A549 (cell line): Measurements from ENCODE around the gene RAB23.

Source experiments
- MAZ ChIP-seq: fragments of 150-350 bp; IDR thresholded peaks from 2 replicates; pipeline ENCODE4 v1.6.1; 2014; ENCODE audit warnings: antibody characterized with exemption, low read depth, low read length, borderline replicate concordance
- POLR2A ChIP-seq: IDR thresholded peaks from 2 replicates; pipeline ENCODE4 v1.6.1; 2012; ENCODE audit warnings: mild to moderate bottlenecking, low read length
- RCOR1 ChIP-seq: fragments of 150-350 bp; IDR thresholded peaks from 2 replicates; pipeline ENCODE4 v1.6.1; 2014; ENCODE audit warnings: antibody characterized with exemption, low read length, low read depth
- RNF2 ChIP-seq: fragments of 200-600 bp; sonication (generic); IDR thresholded peaks from 2 replicates; pipeline ENCODE4 v1.6.1; 2016; ENCODE audit warnings: low read depth, mild to moderate bottlenecking, antibody characterized with exemption, moderate library complexity, borderline replicate concordance
- TF ChIP-seq, protein P1 (sequence below): fragments of 200-600 bp; sonication (generic); IDR thresholded peaks from 2 replicates; pipeline ENCODE4 v1.6.1; 2016; ENCODE audit warnings: antibody characterized with exemption, mild to moderate bottlenecking, moderate library complexity
- TF ChIP-seq, protein P2 (sequence below): fragments of >200 bp; sonication (Bioruptor Twin); formaldehyde crosslinking; IDR thresholded peaks from 3 replicates; pipeline ENCODE4 v1.5.1; 2016
- TF ChIP-seq, protein P3 (sequence below): IDR thresholded peaks from 2 replicates; pipeline ENCODE4 v1.6.1; 2012

DNA sequence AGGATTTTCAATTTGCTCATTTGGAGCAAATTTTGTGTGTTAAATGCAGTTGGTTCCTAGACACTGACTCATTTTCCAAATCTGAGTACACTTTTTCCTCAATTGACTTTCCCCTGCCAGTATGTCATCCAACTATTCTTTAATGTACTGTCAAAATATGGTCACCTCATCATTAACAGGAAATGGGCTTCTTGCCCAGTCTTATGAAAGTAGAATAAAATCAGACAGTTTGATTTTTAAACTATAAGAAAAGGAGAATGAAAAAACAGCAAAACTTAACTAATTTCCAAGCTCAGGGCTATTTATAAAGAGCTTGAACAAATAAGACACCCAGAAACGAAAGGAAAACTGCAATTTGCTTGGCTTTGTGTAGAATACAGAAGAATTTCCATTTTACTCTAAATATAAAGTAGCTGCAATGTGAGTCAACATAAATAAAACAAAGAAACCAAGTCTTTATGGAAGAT lies 43.7 kb upstream of the RAB23 start:
- TF ChIP-seq, protein P1, sequence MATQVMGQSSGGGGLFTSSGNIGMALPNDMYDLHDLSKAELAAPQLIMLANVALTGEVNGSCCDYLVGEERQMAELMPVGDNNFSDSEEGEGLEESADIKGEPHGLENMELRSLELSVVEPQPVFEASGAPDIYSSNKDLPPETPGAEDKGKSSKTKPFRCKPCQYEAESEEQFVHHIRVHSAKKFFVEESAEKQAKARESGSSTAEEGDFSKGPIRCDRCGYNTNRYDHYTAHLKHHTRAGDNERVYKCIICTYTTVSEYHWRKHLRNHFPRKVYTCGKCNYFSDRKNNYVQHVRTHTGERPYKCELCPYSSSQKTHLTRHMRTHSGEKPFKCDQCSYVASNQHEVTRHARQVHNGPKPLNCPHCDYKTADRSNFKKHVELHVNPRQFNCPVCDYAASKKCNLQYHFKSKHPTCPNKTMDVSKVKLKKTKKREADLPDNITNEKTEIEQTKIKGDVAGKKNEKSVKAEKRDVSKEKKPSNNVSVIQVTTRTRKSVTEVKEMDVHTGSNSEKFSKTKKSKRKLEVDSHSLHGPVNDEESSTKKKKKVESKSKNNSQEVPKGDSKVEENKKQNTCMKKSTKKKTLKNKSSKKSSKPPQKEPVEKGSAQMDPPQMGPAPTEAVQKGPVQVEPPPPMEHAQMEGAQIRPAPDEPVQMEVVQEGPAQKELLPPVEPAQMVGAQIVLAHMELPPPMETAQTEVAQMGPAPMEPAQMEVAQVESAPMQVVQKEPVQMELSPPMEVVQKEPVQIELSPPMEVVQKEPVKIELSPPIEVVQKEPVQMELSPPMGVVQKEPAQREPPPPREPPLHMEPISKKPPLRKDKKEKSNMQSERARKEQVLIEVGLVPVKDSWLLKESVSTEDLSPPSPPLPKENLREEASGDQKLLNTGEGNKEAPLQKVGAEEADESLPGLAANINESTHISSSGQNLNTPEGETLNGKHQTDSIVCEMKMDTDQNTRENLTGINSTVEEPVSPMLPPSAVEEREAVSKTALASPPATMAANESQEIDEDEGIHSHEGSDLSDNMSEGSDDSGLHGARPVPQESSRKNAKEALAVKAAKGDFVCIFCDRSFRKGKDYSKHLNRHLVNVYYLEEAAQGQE, result no peak
- TF ChIP-seq RCOR1 (no peak), RNF2 (no peak), MAZ (no peak), POLR2A (no peak)
- TF ChIP-seq, protein P2, sequence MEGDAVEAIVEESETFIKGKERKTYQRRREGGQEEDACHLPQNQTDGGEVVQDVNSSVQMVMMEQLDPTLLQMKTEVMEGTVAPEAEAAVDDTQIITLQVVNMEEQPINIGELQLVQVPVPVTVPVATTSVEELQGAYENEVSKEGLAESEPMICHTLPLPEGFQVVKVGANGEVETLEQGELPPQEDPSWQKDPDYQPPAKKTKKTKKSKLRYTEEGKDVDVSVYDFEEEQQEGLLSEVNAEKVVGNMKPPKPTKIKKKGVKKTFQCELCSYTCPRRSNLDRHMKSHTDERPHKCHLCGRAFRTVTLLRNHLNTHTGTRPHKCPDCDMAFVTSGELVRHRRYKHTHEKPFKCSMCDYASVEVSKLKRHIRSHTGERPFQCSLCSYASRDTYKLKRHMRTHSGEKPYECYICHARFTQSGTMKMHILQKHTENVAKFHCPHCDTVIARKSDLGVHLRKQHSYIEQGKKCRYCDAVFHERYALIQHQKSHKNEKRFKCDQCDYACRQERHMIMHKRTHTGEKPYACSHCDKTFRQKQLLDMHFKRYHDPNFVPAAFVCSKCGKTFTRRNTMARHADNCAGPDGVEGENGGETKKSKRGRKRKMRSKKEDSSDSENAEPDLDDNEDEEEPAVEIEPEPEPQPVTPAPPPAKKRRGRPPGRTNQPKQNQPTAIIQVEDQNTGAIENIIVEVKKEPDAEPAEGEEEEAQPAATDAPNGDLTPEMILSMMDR, result no peak
- TF ChIP-seq, protein P3, sequence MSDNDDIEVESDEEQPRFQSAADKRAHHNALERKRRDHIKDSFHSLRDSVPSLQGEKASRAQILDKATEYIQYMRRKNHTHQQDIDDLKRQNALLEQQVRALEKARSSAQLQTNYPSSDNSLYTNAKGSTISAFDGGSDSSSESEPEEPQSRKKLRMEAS, result no peak
